GM19463 (cell line): Measurements from ENCODE around the gene MASP2.
A peak's percentile ranks its signal among the peaks of the same experiment; 100 is the strongest.
"Not testable (repeated sequence)": the region's sequence is repeated elsewhere in the genome, so short reads cannot be mapped to it uniquely, and the experiment has no call there.

ENCODE experiments used
- ATAC-seq: cut with Tn5 transposase; IDR thresholded peaks from one replicate; pipeline ENCODE4 v1.9.1; 2021; ENCODE audit warnings: mild to moderate bottlenecking, moderate library complexity; ENCODE audit not compliant: unreplicated experiment

Gene MASP2

DNA sequence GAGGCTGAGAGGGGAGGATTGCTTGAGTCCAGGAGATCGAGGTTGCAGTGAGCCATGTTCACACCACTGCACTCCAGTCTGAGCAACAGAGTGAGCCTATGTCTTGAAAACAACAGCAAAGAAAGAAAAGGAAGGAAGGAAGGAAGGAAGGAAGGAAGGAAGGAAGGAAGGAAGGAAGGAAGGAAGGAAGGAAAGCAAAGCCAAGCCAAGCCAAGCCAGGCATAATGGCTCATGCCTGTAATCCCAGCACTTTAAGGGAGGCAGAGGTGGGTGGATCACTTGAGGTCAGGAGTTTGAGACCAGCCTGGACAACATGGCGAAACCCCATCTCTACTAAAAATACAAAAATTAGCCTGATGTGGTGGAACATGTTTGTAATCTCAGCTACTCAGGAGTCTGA lies 55.0 kb downstream of the MASP2 start:
- not testable (repeated sequence) for ATAC-seq

DNA sequence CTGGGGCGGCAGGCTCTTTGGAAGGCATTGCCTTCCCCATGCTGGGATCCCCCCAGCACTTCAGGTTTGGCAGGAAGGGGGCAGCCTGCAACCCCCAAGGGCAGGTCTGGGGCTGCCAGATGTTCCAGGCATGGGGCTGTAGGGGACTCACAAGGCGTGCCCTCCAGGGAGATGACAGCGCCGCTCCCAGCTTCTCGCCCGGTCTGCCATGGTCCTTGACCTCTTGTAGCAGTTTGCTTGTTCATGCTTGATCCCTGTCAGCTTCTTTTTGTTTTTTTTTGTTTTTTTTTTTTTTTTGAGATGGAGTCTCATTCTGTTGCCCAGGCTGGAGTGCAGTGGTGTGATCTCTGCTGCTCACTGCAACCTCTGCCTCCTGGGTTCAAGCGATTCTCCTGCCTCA lies 56.2 kb downstream of the MASP2 start:
- ATAC-seq: no peak

DNA sequence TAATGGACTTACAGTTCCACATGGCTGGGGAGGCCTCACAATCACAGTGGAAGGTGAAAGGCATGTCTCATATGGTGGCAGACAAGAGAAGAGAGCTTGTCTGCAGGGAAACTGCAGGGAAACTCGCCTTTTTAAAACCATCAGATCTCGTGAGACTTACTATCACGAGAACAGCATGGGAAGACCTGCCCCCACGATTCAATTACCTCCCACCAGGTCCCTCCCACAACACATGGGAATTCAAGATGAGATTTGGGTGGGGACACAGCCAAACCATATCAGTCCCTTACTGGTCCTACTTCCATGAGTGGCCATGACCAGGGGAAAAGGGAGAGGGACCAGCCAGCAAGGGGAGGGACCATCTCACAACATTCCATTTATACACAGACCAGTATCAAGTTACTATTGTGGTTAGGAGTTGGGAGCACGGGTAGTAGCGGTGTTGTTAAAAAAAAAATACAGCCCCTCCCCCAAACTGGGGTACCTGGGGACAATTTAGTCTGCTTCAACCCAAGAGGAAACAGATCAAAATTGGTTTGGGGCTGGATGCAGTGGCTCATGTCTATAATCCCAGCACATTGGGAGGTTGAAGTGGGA lies 57.0 kb downstream of the MASP2 start:
- ATAC-seq: not testable (repeated sequence)

DNA sequence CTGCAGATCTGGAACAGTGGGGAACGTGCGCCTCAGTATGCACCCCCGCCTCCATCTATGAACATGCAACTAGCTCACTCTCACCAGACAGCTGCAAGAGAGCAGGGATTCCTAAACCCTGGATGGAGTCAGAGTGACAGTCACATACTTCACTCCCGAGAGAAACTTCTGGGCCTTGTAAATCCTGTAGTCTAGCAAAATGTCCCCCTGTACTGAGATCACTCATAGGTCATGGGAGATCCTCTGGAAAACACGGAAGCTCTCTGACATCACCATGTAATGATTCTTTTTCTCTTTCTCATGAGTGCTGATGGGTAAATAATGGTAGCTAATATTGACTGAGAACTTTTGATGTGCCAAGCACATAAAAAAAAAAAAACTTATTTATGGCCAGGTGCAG lies 57.9 kb downstream of the MASP2 start:
- ATAC-seq: no peak

DNA sequence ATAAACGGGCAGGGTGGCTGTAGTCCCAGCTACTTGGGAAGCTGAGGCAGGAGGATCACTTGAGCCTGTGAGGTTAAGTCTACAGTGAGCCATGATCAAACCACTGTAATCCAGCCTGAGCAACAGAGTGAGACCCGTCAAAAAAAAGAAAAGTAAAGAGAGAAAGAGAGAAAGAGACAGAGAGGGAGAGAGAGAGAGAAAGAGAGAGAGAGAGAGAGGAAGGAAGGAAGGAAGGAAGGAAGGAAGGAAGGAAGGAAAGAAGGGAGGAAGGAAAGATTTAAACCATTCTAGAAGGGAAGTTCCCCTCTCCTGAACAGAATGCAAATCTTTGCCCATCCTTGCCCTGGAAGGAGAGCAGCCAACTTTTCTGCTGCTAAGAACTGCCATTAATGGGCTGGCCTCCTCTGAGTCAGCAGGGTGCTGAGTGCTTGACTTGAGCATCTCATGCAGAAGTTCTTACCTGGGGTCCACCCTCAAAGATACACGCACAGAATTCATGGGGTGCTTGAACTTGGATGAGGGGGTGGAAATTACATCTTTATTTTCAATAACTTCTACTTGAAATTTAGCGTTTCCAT lies 59.1 kb downstream of the MASP2 start:
- ATAC-seq: no peak

DNA sequence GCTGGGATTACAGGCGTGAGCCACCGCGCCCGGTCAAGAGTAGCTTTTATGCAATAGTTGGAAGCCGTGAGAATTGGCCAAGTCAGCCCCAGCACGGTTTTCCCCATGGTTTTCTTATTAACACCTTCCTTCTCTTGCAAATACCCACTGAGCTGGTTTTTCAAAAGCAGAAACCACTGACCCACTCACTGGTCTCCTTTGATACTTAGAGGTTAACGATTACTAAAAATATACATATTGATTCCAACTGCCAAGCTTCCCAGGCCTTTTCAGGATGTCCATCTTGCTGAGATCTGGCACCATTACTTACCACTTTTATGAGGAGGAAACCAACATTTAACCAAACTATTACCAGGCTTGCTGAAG lies 60.5 kb downstream of the MASP2 start:
- peak; percentile 23 for ATAC-seq

DNA sequence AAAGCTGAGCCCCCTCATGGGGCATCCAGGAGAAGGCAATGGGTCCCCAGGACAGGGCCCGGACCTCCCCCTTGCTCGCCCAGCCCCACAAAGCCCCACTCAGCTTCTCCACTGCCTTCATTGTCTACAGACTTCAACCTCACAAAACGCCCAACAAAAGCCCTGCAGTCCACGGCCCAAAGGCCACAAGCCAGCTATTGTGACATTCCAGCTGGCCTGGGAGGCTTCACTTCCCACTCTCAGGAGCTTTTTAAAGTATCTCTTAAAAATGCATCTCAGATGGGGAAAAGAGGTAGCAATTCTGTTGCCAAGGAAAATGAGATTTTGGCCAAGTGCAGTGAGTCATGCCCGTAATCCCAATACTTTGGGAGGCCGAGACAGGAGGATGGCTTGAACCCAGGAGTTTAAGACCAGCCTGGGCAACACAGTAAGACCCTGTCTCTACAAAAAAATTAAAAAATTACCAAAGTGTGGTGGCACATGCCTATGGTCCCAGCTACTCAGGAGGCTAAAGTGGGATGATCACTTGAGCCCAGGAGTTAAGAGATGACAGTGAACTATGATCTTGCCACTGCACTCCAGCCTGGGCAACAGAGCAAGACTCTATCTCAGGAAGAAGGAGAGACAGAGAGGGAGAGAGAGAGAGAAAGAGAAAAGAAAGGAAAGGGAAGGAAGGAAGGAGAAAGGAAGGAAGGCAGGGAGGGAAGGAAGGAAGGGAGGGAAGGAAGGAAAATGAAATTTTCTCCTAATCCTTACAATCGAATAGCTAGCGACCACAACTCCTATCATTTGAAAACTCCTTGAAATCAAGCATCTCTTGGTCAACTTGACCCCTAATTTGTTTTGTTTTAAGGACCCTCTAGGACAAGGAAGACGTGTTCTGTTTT lies 66.0 kb downstream of the MASP2 start:
- ATAC-seq: no peak

DNA sequence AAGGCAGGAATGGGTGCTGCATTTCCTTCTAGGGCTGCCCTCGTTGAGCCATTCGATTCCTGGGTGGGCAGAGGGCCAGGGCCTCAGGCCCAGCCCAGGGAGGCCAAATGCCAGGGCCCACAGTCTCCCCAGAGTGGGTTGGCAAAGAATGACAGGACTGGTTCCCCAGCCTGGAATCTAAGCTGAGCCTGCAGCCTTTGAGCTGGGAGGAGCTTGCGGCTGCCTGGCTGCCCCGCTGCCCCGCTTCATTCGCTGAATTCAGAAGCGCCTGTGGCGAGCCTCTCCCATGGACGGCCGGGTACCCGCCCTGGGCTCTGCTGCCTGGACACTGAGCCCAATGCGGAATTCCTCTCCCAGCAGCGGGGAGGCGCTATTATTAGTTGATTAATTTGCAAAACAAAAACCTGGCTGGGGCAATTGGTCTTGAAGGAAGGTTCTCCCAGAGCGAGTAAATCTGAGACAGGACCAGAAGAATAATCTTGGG lies 66.9 kb downstream of the MASP2 start:
- no peak for ATAC-seq

DNA sequence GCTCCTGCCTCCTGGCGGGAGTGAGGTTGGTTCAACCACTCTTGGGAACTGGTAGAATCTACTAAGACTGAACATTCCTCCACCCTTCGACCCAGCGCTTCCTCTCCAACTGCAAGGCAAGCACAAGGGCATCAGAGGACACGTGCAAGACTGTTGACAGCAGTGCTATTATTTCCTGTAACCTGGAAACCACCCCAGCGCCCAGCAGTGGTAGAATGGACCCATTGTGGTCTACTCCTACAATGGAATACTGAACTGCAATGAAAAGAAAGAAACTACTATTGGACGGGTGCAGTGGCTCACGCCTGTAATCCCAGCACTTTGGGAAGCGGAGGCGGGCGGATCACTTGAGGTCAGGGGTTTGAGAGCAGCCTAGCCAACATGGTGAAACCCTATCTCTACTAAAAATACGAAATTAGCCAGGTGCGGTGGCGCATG lies 67.5 kb downstream of the MASP2 start:
- ATAC-seq: no peak

DNA sequence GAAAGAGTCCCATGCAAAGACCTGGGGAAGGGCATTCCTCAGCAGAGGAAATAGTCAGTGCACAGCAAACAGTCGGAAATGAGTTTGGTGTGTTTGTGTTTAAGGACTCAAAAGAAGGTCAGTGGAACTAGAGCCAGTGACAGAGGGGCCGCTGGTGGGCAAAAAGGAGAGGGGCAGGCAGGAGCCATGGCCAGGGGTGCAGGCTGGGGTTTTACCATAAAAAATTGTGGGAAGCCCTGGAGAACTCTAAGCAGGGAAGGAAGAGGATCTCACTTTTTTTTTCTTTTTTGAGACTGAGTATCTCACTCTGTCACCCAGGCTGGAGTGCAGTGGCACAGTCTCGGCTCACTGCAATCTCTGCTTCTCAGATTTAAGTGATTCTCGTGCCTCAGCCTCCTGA lies 68.3 kb downstream of the MASP2 start:
- no peak for ATAC-seq
